Measurements from ENCODE around the gene MAP3K4. TPM values are rescaled to one million over a fixed set of nuclear protein-coding genes. Genes with fewer than 3 reads are reported as not detected.

The MAP3K4 gene
- polyA plus RNA-seq, 1 donor from 2014 or later: 31.0 TPM

DNA sequence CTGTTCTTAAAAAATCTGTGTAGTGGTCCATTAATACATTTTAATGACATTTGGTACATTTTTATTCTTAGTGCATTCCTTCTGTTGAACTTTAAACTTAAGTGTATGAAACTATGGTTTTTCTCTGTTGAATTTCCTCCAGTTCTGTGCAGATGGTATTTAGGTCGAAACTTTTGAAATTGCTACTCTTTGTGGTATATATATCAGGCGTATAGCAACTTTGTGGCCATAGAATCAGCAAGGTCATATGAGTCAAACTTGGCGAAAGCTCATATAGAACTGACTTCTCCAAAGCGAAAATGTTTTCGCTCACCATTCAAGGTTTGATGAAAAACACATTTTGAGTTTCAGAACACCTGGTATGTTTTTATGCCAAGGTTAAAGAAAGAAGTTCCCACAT is 93.7 kb downstream of the MAP3K4 start:
- Histone ChIP-seq H3K9me3 (ENCODE audit: low read length) (no peaks in the 10 kb centered on the region), H3K36me3 (ENCODE audit: insufficient read depth, low read length) (no peaks in the 10 kb centered on the region), H4K20me1 (ENCODE audit: insufficient read depth) (no peaks in the 10 kb centered on the region), H3K9ac (ENCODE audit: low read length) (no peak overlapping the region), H3K4me2 (ENCODE audit: low read length) (no peak overlapping the region), H3K79me2 (replicated peaks; ENCODE audit: insufficient read depth, low read length) (no peaks in the 10 kb centered on the region), H3F3A (ENCODE audit: insufficient read depth, low read length, poor library complexity, severe bottlenecking) (no peaks in the 10 kb centered on the region), H3K27ac (ENCODE audit: low read length) (no peak overlapping the region), H3K9me2 (ENCODE audit: insufficient read depth, low read length) (no peaks in the 10 kb centered on the region), H3K27me3 (ENCODE audit: insufficient read depth, low read depth, low read length) (no peaks in the 10 kb centered on the region), H2AFZ (ENCODE audit: low read depth, low read length) (no peak overlapping the region), H3K4me3 (ENCODE audit: low read length) (no peak overlapping the region)
- TF ChIP-seq RAD21 (conservative IDR thresholded peaks at IDR 0.05) (no peak), CTCF (IDR thresholded peaks at IDR 0.05; ENCODE audit: poor library complexity, severe bottlenecking) (no peak), EP300 (conservative IDR thresholded peaks at IDR 0.05; ENCODE audit: poor library complexity, severe bottlenecking) (no peak), EZH2 (IDR thresholded peaks at IDR 0.05; ENCODE audit: borderline replicate concordance, insufficient read depth, low read length, poor library complexity, severe bottlenecking) (no peak), MXI1 (conservative IDR thresholded peaks at IDR 0.05; ENCODE audit: poor library complexity, severe bottlenecking) (no peak), SMC3 (conservative IDR thresholded peaks at IDR 0.05; ENCODE audit: poor library complexity) (no peak), POLR2AphosphoS5 (IDR thresholded peaks at IDR 0.05) (no peak), TAF1 (IDR thresholded peaks at IDR 0.05; ENCODE audit: low read depth) (no peak), REST (IDR thresholded peaks at IDR 0.05; ENCODE audit: borderline replicate concordance) (no peak)

GRCh38 chr6:161088676-161089328 is 97.2 kb downstream of the MAP3K4 start:
- Histone ChIP-seq H3K9ac (ENCODE audit: low read length) (no peak overlapping the region), H3K4me2 (ENCODE audit: low read length) (no peak overlapping the region), H3K79me2 (replicated peaks; ENCODE audit: insufficient read depth, low read length) (no peaks in the 10 kb centered on the region), H2AFZ (ENCODE audit: low read depth, low read length) (no peak overlapping the region), H3K9me2 (ENCODE audit: insufficient read depth, low read length) (no peaks in the 10 kb centered on the region), H3F3A (ENCODE audit: insufficient read depth, low read length, poor library complexity, severe bottlenecking) (no peaks in the 10 kb centered on the region), H4K20me1 (ENCODE audit: insufficient read depth) (no peaks in the 10 kb centered on the region), H3K27me3 (ENCODE audit: insufficient read depth, low read depth, low read length) (no peaks in the 10 kb centered on the region), H3K27ac (ENCODE audit: low read length) (no peak overlapping the region), H3K9me3 (ENCODE audit: low read length) (no peaks in the 10 kb centered on the region), H3K36me3 (ENCODE audit: insufficient read depth, low read length) (no peaks in the 10 kb centered on the region), H3K4me3 (ENCODE audit: low read length) (no peak overlapping the region)
- TF ChIP-seq MXI1 (conservative IDR thresholded peaks at IDR 0.05; ENCODE audit: poor library complexity, severe bottlenecking): no peak
- TF ChIP-seq EP300 (conservative IDR thresholded peaks at IDR 0.05; ENCODE audit: poor library complexity, severe bottlenecking): no peak
- no peak for TF ChIP-seq TAF1 (IDR thresholded peaks at IDR 0.05; ENCODE audit: low read depth)
- TF ChIP-seq RAD21 (conservative IDR thresholded peaks at IDR 0.05): no peak
